ENCODE data around the gene TNC.
A peak's percentile ranks its signal among the peaks of the same experiment; 100 is the strongest.

Gene TNC

GRCh38 chr9:115042781-115043509 is 75.0 kb downstream of the TNC start:
- no peak for DNase-seq

GRCh38 chr9:115039516-115040120 is 78.3 kb downstream of the TNC start:
- DNase-seq = no peak

- no peak for DNase-seq
These were observed 79.8 kb downstream of the TNC start for GRCh38 chr9:115038178-115038577.

GRCh38 chr9:115036691-115037090 is 81.3 kb downstream of the TNC start:
- no peak for DNase-seq

- DNase-seq = no peak
These were observed 81.9 kb downstream of the TNC start for GRCh38 chr9:115035841-115036612.

- DNase-seq = no peak
These were observed 83.2 kb downstream of the TNC start for GRCh38 chr9:115034801-115035200.

GRCh38 chr9:115033800-115034199 is 84.2 kb downstream of the TNC start:
- no peak for DNase-seq

- no peak for DNase-seq
These were observed 85.7 kb downstream of the TNC start for GRCh38 chr9:115032296-115032695.

- no peak for DNase-seq
These were observed 88.0 kb downstream of the TNC start for GRCh38 chr9:115030006-115030405.

GRCh38 chr9:115025721-115026120 is 92.2 kb downstream of the TNC start:
- DNase-seq = no peak

GRCh38 chr9:115024925-115025535 is 92.9 kb downstream of the TNC start:
- no peak for DNase-seq

- DNase-seq = no peak
These were observed 95.1 kb downstream of the TNC start for GRCh38 chr9:115022760-115023434.

GRCh38 chr9:115018547-115019435 is 99.2 kb downstream of the TNC start:
- no peak for DNase-seq

- DNase-seq = no peak
These were observed 101.6 kb downstream of the TNC start for GRCh38 chr9:115016344-115016743.

GRCh38 chr9:115015018-115015635 is 102.8 kb downstream of the TNC start:
- peak; percentile 17 for DNase-seq

- DNase-seq = no peak
These were observed 103.5 kb downstream of the TNC start for GRCh38 chr9:115014438-115014837.

GRCh38 chr9:115013998-115014397 is 104.0 kb downstream of the TNC start:
- DNase-seq = peak; percentile 81

GRCh38 chr9:115012486-115012885 is 105.5 kb downstream of the TNC start:
- DNase-seq = no peak

GRCh38 chr9:115010874-115011273 is 107.1 kb downstream of the TNC start:
- no peak for DNase-seq

GRCh38 chr9:115008536-115009270 is 109.3 kb downstream of the TNC start:
- no peak for DNase-seq

- no peak for DNase-seq
These were observed 111.3 kb downstream of the TNC start for GRCh38 chr9:115006660-115007059.

All from SHP77 treated with DMSO at 0.1 percent for 48 hours (cell line).